Neuronal stem cell (in vitro differentiated cells): ENCODE data around the gene AMZ1.
A peak's percentile ranks its signal among the peaks of the same experiment; 100 is the strongest.

ENCODE experiments used
- DNase-seq: peaks from one replicate; pipeline ENCODE4 v3.0.0-alpha.2; 2013; ENCODE audit warnings: low spot score
- H2AFZ ChIP-seq: one replicate; pipeline ENCODE4 v1.6.1; 2013; ENCODE audit warnings: mild to moderate bottlenecking, low read length, inconsistent platforms
- H2AK5ac ChIP-seq: 2 replicates; pipeline ENCODE4 v1.6.1; 2013; ENCODE audit warnings: low read depth, mild to moderate bottlenecking, inconsistent platforms, low read length, moderate library complexity, mixed read lengths
- H2BK120ac ChIP-seq: 2 replicates; pipeline ENCODE4 v1.6.1; 2013; ENCODE audit warnings: low read depth, mild to moderate bottlenecking, inconsistent platforms, low read length, moderate library complexity, mixed read lengths
- H2BK12ac ChIP-seq: one replicate; pipeline ENCODE4 v1.6.1; 2013; ENCODE audit warnings: low read length, inconsistent platforms
- H2BK15ac ChIP-seq: 2 replicates; pipeline ENCODE4 v1.6.1; 2013; ENCODE audit warnings: mild to moderate bottlenecking, low read length, inconsistent platforms, mixed read lengths
- H2BK5ac ChIP-seq: one replicate; pipeline ENCODE4 v1.6.1; 2013; ENCODE audit warnings: inconsistent platforms, mild to moderate bottlenecking, low read length, moderate library complexity
- H3K14ac ChIP-seq: one replicate; pipeline ENCODE4 v1.6.1; 2013; ENCODE audit warnings: low read length, inconsistent platforms
- H3K18ac ChIP-seq: 2 replicates; pipeline ENCODE4 v1.6.1; 2013; ENCODE audit warnings: low read length, inconsistent platforms
- H3K23ac ChIP-seq: 2 replicates; pipeline ENCODE4 v1.6.1; 2013; ENCODE audit warnings: low read depth, mild to moderate bottlenecking, mixed read lengths, low read length, inconsistent platforms; ENCODE audit not compliant: poor library complexity
- H3K27ac ChIP-seq: replicated peaks from 3 replicates; pipeline ENCODE4 v1.5.1; 2013; ENCODE audit warnings: low read length, inconsistent platforms
- H3K27me3 ChIP-seq, 3 experiments: 2 replicates each; pipeline ENCODE4 v1.6.1; 2013; ENCODE audit warnings: low read length in 3 of 3, mild to moderate bottlenecking in 2 of 3, inconsistent platforms in 1 of 3, low read depth in 1 of 3, mixed read lengths in 1 of 3, moderate library complexity in 1 of 3; ENCODE audit not compliant: control insufficient read depth in 3 of 3, insufficient read depth in 3 of 3
- H3K36me3 ChIP-seq, 2 donors: replicated peaks in 1 of 2; 2 replicates each; pipeline ENCODE4 v1.6.1; 2013; ENCODE audit warnings: low read length in 2 of 2; ENCODE audit not compliant: control insufficient read depth in 2 of 2, insufficient read depth in 2 of 2
- H3K4ac ChIP-seq: 2 replicates; pipeline ENCODE4 v1.6.1; 2013; ENCODE audit warnings: inconsistent platforms, mild to moderate bottlenecking, low read length, moderate library complexity
- H3K4me1 ChIP-seq, 2 donors: 1 replicate in 1 of 2; 2 replicates in 1 of 2; pipeline ENCODE4 v1.6.1; 2013; ENCODE audit warnings: low read length in 2 of 2, low read depth in 1 of 2; ENCODE audit not compliant: control insufficient read depth in 2 of 2, insufficient read depth in 1 of 2
- H3K4me2 ChIP-seq: one replicate; pipeline ENCODE4 v1.6.1; 2013; ENCODE audit warnings: mild to moderate bottlenecking, low read length, inconsistent platforms; ENCODE audit not compliant: insufficient read depth, poor library complexity, severe bottlenecking
- H3K4me3 ChIP-seq, 2 donors: 2 replicates each; pipeline ENCODE4 v1.5.1; 2013; ENCODE audit warnings: low read length in 2 of 2, mild to moderate bottlenecking in 2 of 2, inconsistent platforms in 1 of 2, moderate library complexity in 1 of 2
- H3K79me1 ChIP-seq: one replicate; pipeline ENCODE4 v1.6.1; 2013; ENCODE audit warnings: low read depth, mild to moderate bottlenecking, inconsistent platforms, low read length, moderate library complexity
- H3K9ac ChIP-seq: one replicate; pipeline ENCODE4 v1.6.1; 2013; ENCODE audit warnings: mild to moderate bottlenecking, low read depth, low read length, inconsistent platforms; ENCODE audit not compliant: poor library complexity
- H3K9me3 ChIP-seq, 2 donors: replicated peaks in 1 of 2; 2 replicates each; pipeline versions ENCODE3 to v1.6.1; 2013; ENCODE audit warnings: low read length in 2 of 2, mild to moderate bottlenecking in 2 of 2, inconsistent platforms in 1 of 2, low read depth in 1 of 2, mixed read lengths in 1 of 2, moderate library complexity in 1 of 2; ENCODE audit not compliant: control insufficient read depth in 2 of 2, insufficient read depth in 1 of 2
- H4K8ac ChIP-seq: one replicate; pipeline ENCODE4 v1.6.1; 2013; ENCODE audit warnings: low read depth, mild to moderate bottlenecking, inconsistent platforms, low read length, moderate library complexity
- H4K91ac ChIP-seq: one replicate; pipeline ENCODE4 v1.6.1; 2013; ENCODE audit warnings: low read length, low read depth, mild to moderate bottlenecking, inconsistent platforms; ENCODE audit not compliant: poor library complexity
- WGBS, 2 donors: extraction: QIAGEN DNeasy Blood & Tissue Kit; methylation state at CpG; one replicate each; pipeline ENCODE4 v1.1.7; 2013; ENCODE audit warnings: missing lambda C conversion rate in 2 of 2, mixed read lengths in 1 of 2; ENCODE audit not compliant: insufficient read length in 2 of 2, insufficient replicate concordance in 1 of 2; ENCODE audit errors: extremely low coverage in 2 of 2; 5-methylcytosine and 5-hydroxymethylcytosine counted together

AMZ1 gene

GRCh38 chr7:2639695-2640481 lies 48.1 kb upstream of the AMZ1 start:
- Histone ChIP-seq H2BK120ac (no peak overlapping the region), H3K23ac (peak overlapping the region; percentile 29), H3K4me3 (no peak overlapping the region), H2AFZ (no peak overlapping the region), H3K14ac (peak overlapping the region; percentile 72), H3K27ac (no peak overlapping the region), H3K4me1 (peaks cover 27 to 38% of the 10 kb centered on the region in 2 donors), H3K4ac (no peak overlapping the region), H3K18ac (peak overlapping the region; percentile 98), H2BK15ac (peak overlapping the region; percentile 95), H3K4me2 (no peak overlapping the region), H3K9ac (peak overlapping the region; percentile 75), H2AK5ac (peak overlapping the region; percentile 93), H3K79me1 (peaks cover 54% of the 10 kb centered on the region), H4K8ac (no peak overlapping the region), H2BK5ac (peak overlapping the region; percentile 99), H3K27me3 (no peaks in the 10 kb centered on the region), H4K91ac (peak overlapping the region; percentile 93), H3K36me3 (peaks cover 18 to 35% of the 10 kb centered on the region in 2 donors), H2BK12ac (peak overlapping the region; percentile 30), H3K9me3 (no peaks in the 10 kb centered on the region)
- no CpG with 5 or more reads among the region's 37 CpGs for WGBS, 2 donors
- DNase-seq, result no peak

GRCh38 chr7:2640482-2640830 lies 47.5 kb upstream of the AMZ1 start:
- Histone ChIP-seq H3K4me3 (no peak overlapping the region), H3K23ac (peak overlapping the region; percentile 29), H3K9ac (peak overlapping the region; percentile 75), H3K4ac (peak overlapping the region; percentile 58), H3K79me1 (peaks cover 52% of the 10 kb centered on the region), H3K4me2 (no peak overlapping the region), H2BK5ac (peak overlapping the region; percentile 99), H2BK120ac (no peak overlapping the region), H4K8ac (no peak overlapping the region), H3K14ac (peak overlapping the region; percentile 94), H2AFZ (no peak overlapping the region), H3K18ac (peak overlapping the region; percentile 98), H3K9me3 (no peaks in the 10 kb centered on the region), H2BK12ac (peak overlapping the region; percentile 67), H3K4me1 (peaks cover 33 to 41% of the 10 kb centered on the region in 2 donors), H2AK5ac (peak overlapping the region; percentile 93), H2BK15ac (peak overlapping the region; percentile 95), H3K27ac (peak overlapping the region; percentile 90), H4K91ac (peak overlapping the region; percentile 93), H3K36me3 (peaks cover 17 to 30% of the 10 kb centered on the region in 2 donors), H3K27me3 (no peaks in the 10 kb centered on the region)
- no peak for DNase-seq
- no CpG with 5 or more reads among the region's 12 CpGs for WGBS, 2 donors

GRCh38 chr7:2640846-2641316 lies 47.1 kb upstream of the AMZ1 start:
- peak overlapping the region; percentile 75 for H4K91ac ChIP-seq
- H3K27me3 ChIP-seq, result no peaks in the 10 kb centered on the region
- H3K9ac ChIP-seq, result peak overlapping the region; percentile 75
- H3K36me3 ChIP-seq, result peaks cover 13 to 25% of the 10 kb centered on the region in 2 donors
- H3K4ac ChIP-seq, result no peak overlapping the region
- H2AFZ ChIP-seq, result no peak overlapping the region
- no peak overlapping the region for H2BK120ac ChIP-seq
- peak overlapping the region; percentile 94 for H3K14ac ChIP-seq
- H3K4me1 ChIP-seq, result peaks cover 36 to 40% of the 10 kb centered on the region in 2 donors
- H3K9me3 ChIP-seq, result no peaks in the 10 kb centered on the region
- H3K23ac ChIP-seq, result peak overlapping the region; percentile 29
- peak overlapping the region; percentile 67 for H2BK12ac ChIP-seq
- peak overlapping the region; percentile 98 for H3K18ac ChIP-seq
- no peak overlapping the region for H3K4me3 ChIP-seq
- H4K8ac ChIP-seq, result peak overlapping the region; percentile 82
- peak overlapping the region; percentile 99 for H2BK5ac ChIP-seq
- no CpG with 5 or more reads among the region's 9 CpGs for WGBS, 2 donors
- H2AK5ac ChIP-seq, result peak overlapping the region; percentile 93
- peak overlapping the region; percentile 95 for H2BK15ac ChIP-seq
- H3K79me1 ChIP-seq, result peaks cover 51% of the 10 kb centered on the region
- peak overlapping the region; percentile 90 for H3K27ac ChIP-seq
- H3K4me2 ChIP-seq, result peak overlapping the region; percentile 33
- DNase-seq, result no peak
